Skeletal muscle satellite cell (primary cell): Measurements from ENCODE around the gene NRK. TPM values are rescaled to one million over a fixed set of nuclear protein-coding genes. Genes with fewer than 3 reads are reported as not detected.
"Not testable (repeated sequence)": the region's sequence is repeated elsewhere in the genome, so short reads cannot be mapped to it uniquely, and the experiment has no call there.

Experiments
- H3K27me3 ChIP-seq: 2 replicates; pipeline ENCODE4 v1.7.0; 2013; ENCODE audit warnings: low read length; ENCODE audit not compliant: control insufficient read depth, insufficient read depth
- H3K36me3 ChIP-seq: 2 replicates; pipeline ENCODE4 v1.7.0; 2013; ENCODE audit warnings: mild to moderate bottlenecking, control low read depth, low read length; ENCODE audit not compliant: insufficient read depth
- H3K4me1 ChIP-seq: 2 replicates; pipeline ENCODE4 v1.7.0; 2013; ENCODE audit warnings: low read length; ENCODE audit not compliant: control insufficient read depth, insufficient read depth
- H3K4me2 ChIP-seq: 2 replicates; pipeline ENCODE4 v1.7.0; 2013; ENCODE audit warnings: mild to moderate bottlenecking, low read length
- H3K4me3 ChIP-seq: 2 replicates; pipeline ENCODE4 v1.7.0; 2013; ENCODE audit warnings: low read length
- H3K9ac ChIP-seq: 2 replicates; pipeline ENCODE4 v1.7.0; 2013; ENCODE audit warnings: mild to moderate bottlenecking, low read depth, low read length, moderate library complexity
- H3K9me3 ChIP-seq: replicated peaks from 2 replicates; pipeline ENCODE4 v1.7.0; 2013; ENCODE audit warnings: mild to moderate bottlenecking, control low read depth, low read length
- total RNA-seq: library from RNA; depleted of rRNA; stranded (reverse); fragments of >200 nt; gene quantifications from 2 replicates; pipeline ENCODE4 v1.2.3, GENCODE V29; 2012; rRNA removed

The NRK gene
- 0.76 and 1.1 TPM in 2 replicates for total RNA-seq

- Histone ChIP-seq H3K9me3 (no peaks in the 10 kb centered on the region), H3K36me3 (no peaks in the 10 kb centered on the region), H3K9ac (no peak within 1 kb of the TSS), H3K4me1 (no peaks in the 10 kb centered on the region), H3K27me3 (peaks cover 65% of the 10 kb centered on the region), H3K4me2 (peak within 1 kb of the TSS; percentile 65), H3K4me3 (peak within 1 kb of the TSS; percentile 45)
These were observed at the start of gene NRK for GRCh38 chrX:105822138-105823091. NRK (plus strand) TSS chrX:105822539; CDS start chrX:105822846, 307 bp downstream.

DNA sequence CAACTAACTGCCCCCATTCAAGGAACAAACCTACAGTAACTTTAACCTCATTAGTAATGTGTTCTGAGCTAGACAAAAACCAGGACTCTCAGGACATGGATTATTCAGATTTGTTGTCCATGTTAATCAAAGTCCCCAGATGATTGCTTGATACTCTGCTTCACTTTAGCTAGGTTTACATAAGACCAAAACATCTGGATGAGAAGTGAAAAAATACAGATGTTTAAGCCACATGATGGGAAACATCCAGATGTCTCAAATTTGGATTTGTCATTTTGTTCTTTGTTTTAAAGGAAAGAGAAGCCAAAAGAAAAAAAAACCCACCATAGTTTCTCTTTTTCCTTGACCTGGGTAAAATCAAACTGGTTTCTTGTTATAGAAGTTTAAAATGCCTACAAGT, 48.5 kb upstream of the NRK start:
- H3K4me2 ChIP-seq, result no peak overlapping the region
- no peak overlapping the region for H3K9ac ChIP-seq
- H3K27me3 ChIP-seq, result peaks cover 34% of the 10 kb centered on the region
- H3K4me1 ChIP-seq, result no peaks in the 10 kb centered on the region
- H3K36me3 ChIP-seq, result no peaks in the 10 kb centered on the region
- H3K4me3 ChIP-seq, result no peak overlapping the region
- no peaks in the 10 kb centered on the region for H3K9me3 ChIP-seq

GRCh38 chrX:105775679-105776078, 46.7 kb upstream of the NRK start:
- no peaks in the 10 kb centered on the region for H3K4me1 ChIP-seq
- H3K27me3 ChIP-seq, result peaks cover 30% of the 10 kb centered on the region
- no peak overlapping the region for H3K4me3 ChIP-seq
- no peaks in the 10 kb centered on the region for H3K36me3 ChIP-seq
- no peaks in the 10 kb centered on the region for H3K9me3 ChIP-seq
- H3K9ac ChIP-seq, result no peak overlapping the region
- H3K4me2 ChIP-seq, result no peak overlapping the region

DNA sequence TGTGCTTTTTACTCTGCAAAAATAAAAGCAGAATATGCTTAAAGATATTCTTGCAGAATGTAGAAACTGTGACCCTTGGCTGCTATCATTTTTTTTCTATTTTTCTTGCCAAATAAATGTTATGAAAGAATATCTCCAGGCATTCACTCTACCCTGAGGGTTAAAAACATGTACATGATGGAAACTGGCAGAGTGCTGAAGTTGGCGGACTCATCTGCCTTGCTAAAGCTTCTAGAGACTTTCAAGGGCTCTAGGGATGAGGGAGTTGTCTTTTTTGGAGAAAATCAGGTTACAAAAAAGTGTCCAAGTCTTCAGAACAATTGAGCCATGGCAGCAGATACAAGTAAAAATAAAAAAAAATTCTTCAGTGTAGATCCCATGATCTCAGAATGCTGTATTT, 40.5 kb upstream of the NRK start:
- no peaks in the 10 kb centered on the region for H3K9me3 ChIP-seq
- no peak overlapping the region for H3K9ac ChIP-seq
- H3K4me3 ChIP-seq, result no peak overlapping the region
- H3K4me2 ChIP-seq, result no peak overlapping the region
- peaks cover 14% of the 10 kb centered on the region for H3K27me3 ChIP-seq
- H3K4me1 ChIP-seq, result no peaks in the 10 kb centered on the region
- no peaks in the 10 kb centered on the region for H3K36me3 ChIP-seq

- not testable (repeated sequence) for H3K9ac ChIP-seq, H3K27me3 ChIP-seq, H3K4me3 ChIP-seq, H3K9me3 ChIP-seq, H3K4me2 ChIP-seq, H3K36me3 ChIP-seq, H3K4me1 ChIP-seq
These were observed 25.5 kb upstream of the NRK start for GRCh38 chrX:105796877-105797276.

GRCh38 chrX:105803891-105804290, 18.4 kb upstream of the NRK start:
- Histone ChIP-seq H3K9ac (no peak overlapping the region), H3K9me3 (no peaks in the 10 kb centered on the region), H3K4me1 (no peaks in the 10 kb centered on the region), H3K27me3 (no peaks in the 10 kb centered on the region), H3K36me3 (no peaks in the 10 kb centered on the region), H3K4me2 (no peak overlapping the region), H3K4me3 (no peak overlapping the region)

GRCh38 chrX:105805655-105806054, 16.7 kb upstream of the NRK start:
- not testable (repeated sequence) for H3K9me3 ChIP-seq, H3K9ac ChIP-seq, H3K4me3 ChIP-seq, H3K4me1 ChIP-seq, H3K27me3 ChIP-seq, H3K36me3 ChIP-seq, H3K4me2 ChIP-seq

DNA sequence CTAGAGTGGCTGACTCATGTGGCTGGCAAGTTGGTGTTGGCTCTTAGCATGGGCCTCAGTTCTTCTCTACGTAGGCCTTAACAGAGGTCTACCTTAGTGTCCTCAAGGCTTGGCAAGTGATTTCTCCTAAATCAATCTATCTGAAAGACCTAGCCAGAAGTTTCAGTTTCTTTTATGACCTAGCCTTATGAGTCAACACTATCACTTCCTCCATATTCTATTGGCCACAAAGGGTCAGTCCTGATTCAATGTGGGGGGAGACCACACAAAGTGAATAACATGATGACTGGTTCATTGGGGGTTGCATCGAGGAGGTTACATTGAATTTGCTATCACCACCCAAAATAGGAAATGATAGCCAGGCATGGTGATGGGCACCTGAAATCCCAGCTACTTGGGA, 5.8 kb upstream of the NRK start:
- H3K4me1 ChIP-seq, result no peaks in the 10 kb centered on the region
- no peak overlapping the region for H3K4me2 ChIP-seq
- H3K9ac ChIP-seq, result no peak overlapping the region
- H3K9me3 ChIP-seq, result no peaks in the 10 kb centered on the region
- no peak overlapping the region for H3K4me3 ChIP-seq
- H3K36me3 ChIP-seq, result no peaks in the 10 kb centered on the region
- peaks cover 40% of the 10 kb centered on the region for H3K27me3 ChIP-seq

DNA sequence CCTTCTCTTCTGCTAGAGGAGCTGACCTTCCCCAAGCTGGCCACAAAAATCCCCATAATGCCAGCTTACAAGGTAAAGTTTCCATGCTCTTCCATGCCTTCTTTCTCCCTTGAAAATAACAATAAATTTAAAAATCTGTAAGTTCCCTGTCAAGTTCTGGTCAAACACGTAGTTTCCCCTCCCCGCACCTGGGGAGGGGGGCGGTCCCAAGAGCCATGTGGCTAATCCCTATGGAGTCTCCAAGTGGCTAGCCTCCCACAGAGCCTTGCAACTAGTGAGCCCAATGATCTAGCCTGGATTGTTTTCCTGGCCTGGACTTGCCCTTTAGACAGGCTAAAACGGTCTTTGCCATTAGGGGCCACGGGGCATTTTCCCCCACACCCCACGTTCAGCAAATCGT, 2.1 kb upstream of the NRK start:
- Histone ChIP-seq H3K9ac (no peak overlapping the region), H3K4me2 (no peak overlapping the region), H3K9me3 (no peaks in the 10 kb centered on the region), H3K36me3 (no peaks in the 10 kb centered on the region), H3K4me3 (no peak overlapping the region), H3K27me3 (peaks cover 63% of the 10 kb centered on the region), H3K4me1 (no peaks in the 10 kb centered on the region)

- Histone ChIP-seq H3K9ac (no peak overlapping the region), H3K4me3 (peak overlapping the region; percentile 39), H3K4me1 (no peaks in the 10 kb centered on the region), H3K9me3 (no peaks in the 10 kb centered on the region), H3K4me2 (peak overlapping the region; percentile 65), H3K36me3 (no peaks in the 10 kb centered on the region), H3K27me3 (peaks cover 63% of the 10 kb centered on the region)
These were observed 743 bp upstream of the NRK start for GRCh38 chrX:105821471-105822121.

DNA sequence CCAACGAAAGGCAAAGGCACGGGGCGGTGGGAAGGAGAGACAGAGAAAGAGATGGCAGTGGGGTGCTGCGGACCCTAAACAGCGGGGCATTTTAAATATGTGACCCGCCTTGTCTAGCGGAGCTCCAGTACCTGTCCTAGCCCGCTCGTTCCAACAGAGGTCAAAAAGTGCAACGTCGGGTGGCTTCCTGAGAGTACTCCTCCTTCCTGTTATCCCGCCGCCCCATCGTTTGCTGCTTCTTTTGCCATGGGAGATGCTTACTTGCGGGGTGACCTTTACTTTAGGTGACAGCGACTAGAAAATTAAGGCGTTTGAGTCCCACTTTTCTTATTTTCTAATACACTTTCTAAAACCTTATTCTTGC, 735 bp downstream of the NRK start:
- H3K4me1 ChIP-seq, result no peaks in the 10 kb centered on the region
- H3K4me3 ChIP-seq, result peak overlapping the region; percentile 45
- H3K36me3 ChIP-seq, result no peaks in the 10 kb centered on the region
- H3K9me3 ChIP-seq, result no peaks in the 10 kb centered on the region
- no peak overlapping the region for H3K9ac ChIP-seq
- peaks cover 65% of the 10 kb centered on the region for H3K27me3 ChIP-seq
- peak overlapping the region; percentile 65 for H3K4me2 ChIP-seq
